Measurements from ENCODE around the gene RRP36. TPM values are rescaled to one million over a fixed set of nuclear protein-coding genes. Genes with fewer than 3 reads are reported as not detected.
A peak's percentile ranks its signal among the peaks of the same experiment; 100 is the strongest.

Gene RRP36
- total RNA-seq (2021) = 45.2 and 62.5 TPM in 2 replicates
- percentile 74 among the genes with signal in this experiment for Bru-seq, nascent RNA
- percentile 79 among the genes with signal in this experiment for BruChase-seq, experiment 1, labeled RNA remaining after a 2-hour chase
- percentile 93 among the genes with signal in this experiment for BruChase-seq, experiment 2, labeled RNA remaining after a 6-hour chase
- long read RNA-seq, transcript RRP36-201 (7 exons, 1,159 nt) = major isoform, 79 of 89 reads
- long read RNA-seq, partial matches to known transcripts = 2 of 89 reads
- long read RNA-seq, other reads (novel, unspliced or antisense) = 6 of 89 reads

- peak within 1 kb of the TSS; percentile 79 for H3K4me3 ChIP-seq
- H3K9me3 ChIP-seq (ENCODE audit: insufficient read depth, low read depth) = no peaks in the 10 kb centered on the region
- H3K9me2 ChIP-seq (ENCODE audit: insufficient read depth) = no peaks in the 10 kb centered on the region
- peaks cover 41% of the 10 kb centered on the region for H3K79me2 ChIP-seq (ENCODE audit: low read depth)
- H2AFZ ChIP-seq = peak within 1 kb of the TSS; percentile 83
- peaks cover 3% of the 10 kb centered on the region for H4K20me1 ChIP-seq (ENCODE audit: insufficient read depth)
- TF ChIP-seq CTCF (conservative IDR thresholded peaks at IDR 0.05) = no peak
- TF ChIP-seq EZH2 (IDR thresholded peaks at IDR 0.05; ENCODE audit: low read depth) = no peak
- DNase-seq = peak; percentile 62 to 66
- 0 out of 2 replicates have a peak, but pooled peaks cover 10% of the 10 kb centered on the region for H3K4me1 ChIP-seq (replicated peaks; ENCODE audit: insufficient read depth)
- peak within 1 kb of the TSS; percentile 46 for H3K27ac ChIP-seq
- TSS peak; percentile 78 for BruUV-seq (replicated peaks)
- POLR2A ChIA-PET (ENCODE audit: unreplicated experiment) = interaction anchor here (0.6 to 0.8 kb wide), 4 partner anchors 62 to 1298 kb away, joined by 3 to 6 read pairs (median 4); partner anchors contain the start of gene CNPY3
- CTCF ChIA-PET = no interaction called here
- H3K4me2 ChIP-seq = peak within 1 kb of the TSS; percentile 88
- peaks cover 31% of the 10 kb centered on the region for H3K36me3 ChIP-seq (ENCODE audit: low read depth)
- peaks cover 30% of the 10 kb centered on the region; the same call in 1 of the 2 replicates for H3F3A ChIP-seq (ENCODE audit: insufficient read depth, low read depth)
- intact Hi-C loops (cut with micrococcal nuclease; ENCODE audit: unreplicated experiment) = no loop called here
- H3K27me3 ChIP-seq (ENCODE audit: insufficient read depth, low read depth) = no peaks in the 10 kb centered on the region
These were observed at the start of gene RRP36 for GRCh38 chr6:43021270-43022047. Gene RRP36, plus strand, starts transcription at chr6:43021623. Its CDS starts 32 bp downstream, at chr6:43021655.

GRCh38 chr6:42971746-42972327, 49.6 kb upstream of the RRP36 start:
- Histone ChIP-seq H3K9me2 (ENCODE audit: insufficient read depth) (no peaks in the 10 kb centered on the region), H3K4me2 (no peak overlapping the region), H3K4me3 (no peak overlapping the region), H3F3A (ENCODE audit: insufficient read depth, low read depth) (peaks cover 39% of the 10 kb centered on the region), H3K4me1 (replicated peaks; ENCODE audit: insufficient read depth) (peaks cover 30% of the 10 kb centered on the region), H3K27me3 (ENCODE audit: insufficient read depth, low read depth) (no peaks in the 10 kb centered on the region), H4K20me1 (ENCODE audit: insufficient read depth) (no peaks in the 10 kb centered on the region), H3K27ac (peak overlapping the region; percentile 66), H3K9me3 (ENCODE audit: insufficient read depth, low read depth) (no peaks in the 10 kb centered on the region), H3K79me2 (ENCODE audit: low read depth) (peaks cover 7% of the 10 kb centered on the region), H3K36me3 (ENCODE audit: low read depth) (peaks cover 6% of the 10 kb centered on the region; the same call in 1 of the 2 replicates), H2AFZ (no peak overlapping the region)
- CTCF ChIA-PET = no interaction called here
- intact Hi-C loops (cut with micrococcal nuclease; ENCODE audit: unreplicated experiment) = no loop called here
- no peak for DNase-seq
- POLR2A ChIA-PET (ENCODE audit: unreplicated experiment) = no interaction called here
- TF ChIP-seq CTCF (conservative IDR thresholded peaks at IDR 0.05) (no peak), EZH2 (IDR thresholded peaks at IDR 0.05; ENCODE audit: low read depth) (no peak)
- no TSS peak for BruUV-seq (replicated peaks)

- Histone ChIP-seq H2AFZ (no peak overlapping the region), H3K4me3 (no peak overlapping the region), H3K4me2 (no peak overlapping the region), H4K20me1 (ENCODE audit: insufficient read depth) (no peaks in the 10 kb centered on the region), H3K27me3 (ENCODE audit: insufficient read depth, low read depth) (no peaks in the 10 kb centered on the region), H3K4me1 (replicated peaks; ENCODE audit: insufficient read depth) (peaks cover 40% of the 10 kb centered on the region), H3K27ac (no peak overlapping the region), H3K79me2 (ENCODE audit: low read depth) (peaks cover 22% of the 10 kb centered on the region), H3F3A (ENCODE audit: insufficient read depth, low read depth) (peaks cover 45% of the 10 kb centered on the region), H3K9me2 (ENCODE audit: insufficient read depth) (no peaks in the 10 kb centered on the region), H3K36me3 (ENCODE audit: low read depth) (peaks cover 6% of the 10 kb centered on the region; the same call in 1 of the 2 replicates), H3K9me3 (ENCODE audit: insufficient read depth, low read depth) (no peaks in the 10 kb centered on the region)
- DNase-seq = no peak
- ChIA-PET CTCF (no interaction called here), POLR2A (ENCODE audit: unreplicated experiment) (interaction anchor here (0.5 kb wide), 1 partner anchor 33 kb away, joined by 6 read pairs; no protein-coding TSS in a partner anchor)
- no TSS peak for BruUV-seq (replicated peaks)
- TF ChIP-seq CTCF (conservative IDR thresholded peaks at IDR 0.05) (no peak), EZH2 (IDR thresholded peaks at IDR 0.05; ENCODE audit: low read depth) (no peak)
- intact Hi-C loops (cut with micrococcal nuclease; ENCODE audit: unreplicated experiment) = no loop called here
These were observed 47.5 kb upstream of the RRP36 start for GRCh38 chr6:42973926-42974325.
